MCF 10A (cell line): ENCODE measurements around the gene QKI. TPM values are rescaled to one million over a fixed set of nuclear protein-coding genes. Genes with fewer than 3 reads are reported as not detected.

Experiments
- BruUV-seq: library from RNA; stranded (reverse); fragments of 400-500 nt; replicated peaks from 2 replicates; lab custom pipeline; 2021; lab: Mats Ljungman, UMichigan
- CTCF ChIA-PET: fragments of 300-600 bp; sonication (Branson Sonifier 250); formaldehyde crosslinking; extraction: SDS; loops from one replicate; lab custom pipeline; 2021; ENCODE audit warnings: antibody characterized with exemption, inconsistent platforms; lab: Yijun Ruan, JAX
- POLR2A ChIA-PET: fragments of 300-600, 350-650 bp; sonication (Branson Sonifier 250); formaldehyde crosslinking; extraction: SDS; loops from one replicate; lab custom pipeline; 2020; ENCODE audit warnings: antibody characterized with exemption, inconsistent platforms; lab: Yijun Ruan, JAX
- DNase-seq: peaks from one replicate; pipeline ENCODE4 v3.0.0-alpha.2; 2018; ENCODE audit not compliant: unreplicated experiment
- H3K27ac Mint-ChIP-seq: one replicate; pipeline ENCODE4 v1.8.0; 2022; ENCODE audit warnings: mild to moderate bottlenecking, low read depth, mixed read lengths; ENCODE audit not compliant: unreplicated experiment
- H3K27me3 Mint-ChIP-seq: one replicate; pipeline ENCODE4 v1.8.0; 2022; ENCODE audit warnings: mixed read lengths; ENCODE audit not compliant: insufficient read depth, unreplicated experiment
- H3K36me3 Mint-ChIP-seq: one replicate; pipeline ENCODE4 v1.8.0; 2022; ENCODE audit warnings: mild to moderate bottlenecking, moderate library complexity, mixed read lengths; ENCODE audit not compliant: insufficient read depth, unreplicated experiment
- H3K4me1 Mint-ChIP-seq: one replicate; pipeline ENCODE4 v1.8.0; 2022; ENCODE audit warnings: mixed read lengths; ENCODE audit not compliant: insufficient read depth, unreplicated experiment
- H3K4me3 Mint-ChIP-seq: one replicate; pipeline ENCODE4 v1.8.0; 2022; ENCODE audit warnings: mild to moderate bottlenecking, moderate library complexity, mixed read lengths; ENCODE audit not compliant: unreplicated experiment
- H3K9me3 Mint-ChIP-seq: one replicate; pipeline ENCODE4 v1.8.0; 2022; ENCODE audit warnings: mixed read lengths; ENCODE audit not compliant: unreplicated experiment
- intact Hi-C: fragments of 100-400 bp; cut with micrococcal nuclease; formaldehyde crosslinking; loops from 2 replicates; pipeline ENCODE4 v1.14.1; 2022
- total RNA-seq: library from RNA; stranded (reverse); gene quantifications from 2 replicates; pipeline ENCODE4 v1.2.3, GENCODE V29; 2022
- TF ChIP-seq, protein P1 (sequence below): fragments of 200-600 bp; IDR thresholded peaks from one replicate; pipeline ENCODE4 v1.8.0; 2022; ENCODE audit warnings: antibody characterized with exemption, mild to moderate bottlenecking; ENCODE audit not compliant: unreplicated experiment

Gene QKI
- total RNA-seq, 1 experiment from 2014 or later: 272 TPM

DNA sequence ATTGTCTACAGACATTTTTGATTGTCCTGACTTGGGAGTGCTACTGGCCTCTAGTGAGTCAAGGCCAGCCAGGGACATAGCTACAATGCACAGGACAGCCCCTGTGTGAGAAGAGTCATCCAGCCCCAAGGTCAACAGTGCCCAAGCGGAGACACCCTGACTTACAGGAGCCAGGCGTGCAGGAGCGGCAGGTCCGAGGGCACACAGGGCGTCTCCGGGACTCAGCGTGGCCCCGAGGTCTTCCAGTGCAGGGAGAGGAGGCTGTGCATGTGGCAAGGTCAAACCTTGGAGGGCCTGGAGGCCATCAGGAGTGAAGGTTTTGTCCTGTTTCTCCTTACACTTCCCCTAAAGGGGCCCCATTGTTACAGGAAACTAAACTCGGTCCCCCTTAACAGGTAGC, 41.3 kb upstream of the QKI start:
- CTCF ChIA-PET: no interaction called here
- intact Hi-C loops: no loop called here
- no peak overlapping the region for H3K4me3 Mint-ChIP-seq

DNA sequence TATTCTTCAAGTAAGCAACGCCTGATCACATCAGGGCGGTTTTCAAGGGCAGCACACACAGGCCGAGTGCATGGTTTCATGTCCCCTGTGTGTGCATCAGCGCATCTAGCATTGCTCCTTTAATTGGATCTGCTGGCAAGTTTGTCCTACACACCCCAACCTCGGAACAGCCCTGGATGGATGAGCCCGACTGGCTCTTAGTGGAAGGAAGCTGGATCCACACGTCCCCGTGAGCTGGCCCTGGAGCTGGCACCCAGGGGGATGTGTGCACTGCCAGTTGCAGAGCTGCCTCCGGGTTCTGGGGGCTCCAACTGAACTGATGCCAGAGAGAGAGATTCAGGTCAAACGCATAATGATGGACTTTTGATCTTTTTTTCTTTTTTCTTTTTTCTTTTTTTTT, 39.2 kb upstream of the QKI start:
- POLR2A ChIA-PET: no interaction called here
- Mint-ChIP-seq H3K4me1 (no peaks in the 10 kb centered on the region), H3K36me3 (no peaks in the 10 kb centered on the region), H3K9me3 (no peaks in the 10 kb centered on the region), H3K27ac (no peak overlapping the region), H3K27me3 (no peaks in the 10 kb centered on the region), H3K4me3 (no peak overlapping the region)
- CTCF ChIA-PET: no interaction called here
- no peak for DNase-seq
- no TSS peak for BruUV-seq
- TF ChIP-seq, protein P1, sequence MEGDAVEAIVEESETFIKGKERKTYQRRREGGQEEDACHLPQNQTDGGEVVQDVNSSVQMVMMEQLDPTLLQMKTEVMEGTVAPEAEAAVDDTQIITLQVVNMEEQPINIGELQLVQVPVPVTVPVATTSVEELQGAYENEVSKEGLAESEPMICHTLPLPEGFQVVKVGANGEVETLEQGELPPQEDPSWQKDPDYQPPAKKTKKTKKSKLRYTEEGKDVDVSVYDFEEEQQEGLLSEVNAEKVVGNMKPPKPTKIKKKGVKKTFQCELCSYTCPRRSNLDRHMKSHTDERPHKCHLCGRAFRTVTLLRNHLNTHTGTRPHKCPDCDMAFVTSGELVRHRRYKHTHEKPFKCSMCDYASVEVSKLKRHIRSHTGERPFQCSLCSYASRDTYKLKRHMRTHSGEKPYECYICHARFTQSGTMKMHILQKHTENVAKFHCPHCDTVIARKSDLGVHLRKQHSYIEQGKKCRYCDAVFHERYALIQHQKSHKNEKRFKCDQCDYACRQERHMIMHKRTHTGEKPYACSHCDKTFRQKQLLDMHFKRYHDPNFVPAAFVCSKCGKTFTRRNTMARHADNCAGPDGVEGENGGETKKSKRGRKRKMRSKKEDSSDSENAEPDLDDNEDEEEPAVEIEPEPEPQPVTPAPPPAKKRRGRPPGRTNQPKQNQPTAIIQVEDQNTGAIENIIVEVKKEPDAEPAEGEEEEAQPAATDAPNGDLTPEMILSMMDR: no peak
- intact Hi-C loops: no loop called here

More for the DNA sequence above, 41.3 kb upstream of the QKI start:
- BruUV-seq: no TSS peak
- no peaks in the 10 kb centered on the region for H3K4me1 Mint-ChIP-seq
- H3K27me3 Mint-ChIP-seq: no peaks in the 10 kb centered on the region
- TF ChIP-seq, protein P1: no peak
- H3K9me3 Mint-ChIP-seq: no peaks in the 10 kb centered on the region
- H3K36me3 Mint-ChIP-seq: no peaks in the 10 kb centered on the region
- POLR2A ChIA-PET: no interaction called here
- no peak for DNase-seq
- H3K27ac Mint-ChIP-seq: no peak overlapping the region

DNA sequence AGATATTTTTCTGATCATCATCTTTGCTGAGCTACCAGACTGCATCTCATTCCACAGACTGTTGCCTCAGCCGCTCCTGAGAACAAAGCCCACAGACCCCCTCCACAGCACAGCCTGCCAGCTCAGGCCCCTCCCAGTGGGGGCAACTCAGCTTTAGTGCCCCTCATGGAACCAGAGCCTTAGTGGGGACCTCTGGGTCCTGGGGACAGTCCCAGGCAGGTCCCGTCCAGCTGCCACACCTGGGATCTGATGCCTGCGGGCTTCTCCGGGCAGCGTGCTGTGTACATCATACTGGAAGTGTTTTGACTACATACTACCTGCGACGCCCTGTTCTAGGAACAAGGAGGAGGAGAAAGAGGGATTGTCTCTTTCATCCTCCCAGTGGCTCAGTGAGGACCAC, 38.3 kb upstream of the QKI start:
- CTCF ChIA-PET: no interaction called here
- H3K9me3 Mint-ChIP-seq: no peaks in the 10 kb centered on the region

DNA sequence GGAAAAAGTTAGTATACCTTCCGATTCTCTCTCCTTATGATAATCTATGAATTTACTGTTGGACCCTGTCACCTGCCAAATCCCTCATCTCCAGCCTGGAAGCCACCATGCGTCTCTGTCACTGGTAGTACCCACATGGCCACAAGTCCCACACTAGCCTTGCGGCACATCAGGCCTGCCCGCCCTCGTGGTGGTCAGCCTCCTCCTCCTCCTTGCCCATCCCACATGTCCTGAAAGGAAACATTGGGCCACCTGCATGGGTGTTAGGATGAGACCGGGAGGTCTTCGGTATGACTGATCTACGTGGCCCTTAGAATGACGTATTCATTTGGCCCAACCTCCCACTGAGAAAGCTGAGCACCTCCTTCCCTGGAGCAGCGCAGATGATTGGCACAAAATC, 37.0 kb upstream of the QKI start:
- intact Hi-C loops: no loop called here
- Mint-ChIP-seq H3K36me3 (no peaks in the 10 kb centered on the region), H3K4me1 (no peaks in the 10 kb centered on the region), H3K4me3 (no peak overlapping the region), H3K9me3 (no peaks in the 10 kb centered on the region), H3K27me3 (no peaks in the 10 kb centered on the region), H3K27ac (no peak overlapping the region)
- no peak for DNase-seq
- TF ChIP-seq, protein P1: no peak
- BruUV-seq: no TSS peak
- POLR2A ChIA-PET: no interaction called here
- CTCF ChIA-PET: interaction anchor here (0.6 to 0.7 kb wide), 2 partner anchors 8 to 773 kb away, joined by 4 read pairs; no protein-coding TSS in a partner anchor

More for the DNA sequence above, 38.3 kb upstream of the QKI start:
- Mint-ChIP-seq H3K4me3 (no peak overlapping the region), H3K36me3 (no peaks in the 10 kb centered on the region), H3K27ac (no peak overlapping the region), H3K27me3 (no peaks in the 10 kb centered on the region), H3K4me1 (no peaks in the 10 kb centered on the region)
- POLR2A ChIA-PET: no interaction called here
- BruUV-seq: no TSS peak
- TF ChIP-seq, protein P1: no peak
- DNase-seq: no peak
- intact Hi-C loops: no loop called here
